HG03025 (cell line): ENCODE results near the gene ERC2.
A peak's percentile ranks its signal among the peaks of the same experiment; 100 is the strongest.
"Not testable (repeated sequence)": the region's sequence is repeated elsewhere in the genome, so short reads cannot be mapped to it uniquely, and the experiment has no call there.

Source experiments
- ATAC-seq: cut with Tn5 transposase; IDR thresholded peaks from one replicate; pipeline ENCODE4 v1.9.1; 2021; ENCODE audit warnings: mild to moderate bottlenecking, moderate library complexity; ENCODE audit not compliant: unreplicated experiment, low FRiP score

Gene ERC2

DNA sequence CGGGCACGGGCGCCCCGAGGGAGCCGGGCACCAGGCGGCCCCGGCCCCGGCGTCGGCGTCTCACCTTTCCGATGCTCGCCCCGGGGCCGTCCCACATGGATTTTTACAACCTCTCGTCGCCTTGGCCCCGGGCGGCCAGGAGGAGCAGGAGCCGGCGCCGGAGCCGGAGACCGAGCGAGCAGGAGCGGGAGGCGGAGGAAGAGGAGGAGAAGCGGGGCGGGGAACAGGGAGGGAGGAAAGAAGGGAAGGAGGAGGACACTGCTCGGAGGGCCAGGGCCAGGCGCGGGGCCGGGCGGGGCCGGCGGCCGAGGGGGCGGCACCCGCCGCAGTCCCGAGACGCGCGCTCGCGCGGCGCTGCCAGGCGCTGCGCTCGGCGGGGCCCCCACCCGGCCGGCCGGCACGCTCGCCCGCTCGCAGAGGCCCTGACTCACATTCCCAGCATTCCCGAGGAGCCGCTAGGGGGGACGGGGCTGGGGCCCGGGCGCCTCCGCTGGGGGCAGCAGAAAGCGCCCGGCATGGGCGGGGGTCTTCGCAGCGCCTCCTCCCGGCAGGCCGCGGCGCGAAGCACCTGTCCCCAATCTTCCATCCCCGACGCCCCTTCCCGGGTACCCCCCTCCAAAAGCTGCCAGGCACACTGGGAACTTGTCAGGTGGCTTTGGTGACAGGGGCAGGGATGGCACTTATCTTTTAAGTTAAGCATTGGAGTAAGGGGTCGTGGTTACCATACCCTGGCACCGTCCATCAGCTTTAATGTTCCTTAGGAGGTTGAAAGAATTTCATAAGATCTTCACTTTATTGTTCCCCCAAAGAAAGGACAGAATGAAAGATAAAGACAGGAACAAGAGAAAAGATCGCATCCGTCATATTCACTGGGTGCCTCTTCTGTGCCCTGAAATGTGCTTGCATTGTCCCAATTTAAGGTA lies at the start of gene ERC2:
TSS of gene ERC2 (minus strand) at position 284 of the 923 bp plus-strand sequence.
- no peak for ATAC-seq

DNA sequence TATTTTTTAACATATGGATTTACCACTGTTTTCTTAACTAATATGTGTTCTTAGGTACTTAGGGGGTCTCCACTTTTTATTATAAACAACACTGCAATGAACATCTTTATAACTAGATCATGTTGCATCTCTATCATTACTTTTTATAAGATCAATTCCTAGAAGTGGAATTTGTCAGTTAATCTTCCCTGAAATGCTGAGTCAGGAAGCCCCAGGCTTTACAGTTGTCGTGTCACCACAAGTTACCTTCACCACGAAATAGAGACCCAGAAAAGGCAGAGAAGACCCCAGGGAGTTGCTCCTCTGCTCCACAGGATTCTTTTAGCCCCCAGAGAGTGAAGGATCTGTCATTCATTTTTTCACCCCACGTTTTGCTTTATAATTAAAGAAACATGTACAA lies 34.5 kb upstream of the ERC2 start:
- no peak for ATAC-seq

DNA sequence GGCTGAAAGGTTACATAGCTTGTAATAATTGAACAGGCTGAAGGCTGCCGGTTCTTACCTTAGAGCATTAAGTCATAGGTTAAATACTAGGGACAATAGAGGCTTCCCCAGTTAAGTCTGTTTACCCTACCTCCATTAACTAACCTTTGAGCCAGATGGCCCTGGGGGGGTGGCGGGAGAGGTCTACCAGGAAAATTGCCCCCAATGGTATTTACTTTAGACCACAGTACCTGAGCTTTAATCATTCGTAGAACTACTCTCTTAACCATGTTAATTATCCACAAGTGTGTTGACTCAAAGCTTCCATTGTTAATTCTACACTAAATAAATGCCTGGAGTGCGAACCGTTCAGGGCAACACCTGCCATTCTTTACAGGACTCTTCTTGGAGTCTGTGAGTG lies 28.1 kb upstream of the ERC2 start:
- not testable (repeated sequence) for ATAC-seq

DNA sequence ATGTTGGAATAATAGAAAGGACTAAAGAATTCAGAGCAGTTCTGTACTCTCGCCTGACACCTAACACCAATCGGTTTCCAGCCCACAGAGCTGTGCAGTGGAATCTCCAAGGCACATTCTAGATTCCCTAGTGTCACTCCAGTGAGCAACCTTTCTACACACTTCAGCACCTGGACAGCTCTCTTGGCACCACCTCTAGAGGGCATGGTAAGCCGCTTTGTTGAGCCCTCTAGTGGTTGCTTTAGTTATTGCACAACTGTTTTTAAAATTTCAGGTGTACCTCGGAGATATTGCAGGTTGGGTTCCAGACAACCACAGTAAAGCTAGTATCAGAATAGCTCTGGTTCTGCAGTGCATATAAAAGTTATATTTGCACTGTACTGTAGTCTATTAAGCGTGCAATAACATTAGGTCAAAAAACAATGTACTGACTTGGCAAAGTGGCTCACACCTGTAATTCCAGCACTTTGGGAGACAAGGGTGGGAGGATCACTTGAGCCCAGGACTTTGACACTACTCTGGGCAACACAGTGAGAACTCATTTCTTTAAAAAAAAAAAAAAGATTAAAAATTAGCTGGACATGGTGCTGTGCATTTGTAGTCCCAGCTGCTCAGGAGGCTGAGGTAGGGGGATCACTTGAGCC lies 26.5 kb upstream of the ERC2 start:
- peak; percentile 86 for ATAC-seq

DNA sequence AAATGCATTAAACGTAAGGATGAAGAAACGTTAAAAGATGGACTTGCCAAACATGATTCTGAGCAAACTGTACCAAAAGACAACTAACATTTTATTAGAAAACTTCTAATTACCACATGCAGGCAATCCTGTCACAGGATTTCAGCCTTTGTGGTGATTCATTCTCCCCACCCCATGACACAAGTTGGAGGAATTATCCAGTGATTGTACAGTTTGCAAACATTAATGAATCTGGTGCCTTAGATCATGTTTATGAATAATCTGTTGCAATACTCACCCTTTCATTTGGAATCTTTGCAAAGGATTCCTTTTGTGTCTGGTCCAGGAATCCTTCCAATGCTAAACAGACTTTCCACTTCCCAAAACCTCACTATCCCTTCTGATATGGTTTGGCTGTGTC lies 23.3 kb upstream of the ERC2 start:
- no peak for ATAC-seq

DNA sequence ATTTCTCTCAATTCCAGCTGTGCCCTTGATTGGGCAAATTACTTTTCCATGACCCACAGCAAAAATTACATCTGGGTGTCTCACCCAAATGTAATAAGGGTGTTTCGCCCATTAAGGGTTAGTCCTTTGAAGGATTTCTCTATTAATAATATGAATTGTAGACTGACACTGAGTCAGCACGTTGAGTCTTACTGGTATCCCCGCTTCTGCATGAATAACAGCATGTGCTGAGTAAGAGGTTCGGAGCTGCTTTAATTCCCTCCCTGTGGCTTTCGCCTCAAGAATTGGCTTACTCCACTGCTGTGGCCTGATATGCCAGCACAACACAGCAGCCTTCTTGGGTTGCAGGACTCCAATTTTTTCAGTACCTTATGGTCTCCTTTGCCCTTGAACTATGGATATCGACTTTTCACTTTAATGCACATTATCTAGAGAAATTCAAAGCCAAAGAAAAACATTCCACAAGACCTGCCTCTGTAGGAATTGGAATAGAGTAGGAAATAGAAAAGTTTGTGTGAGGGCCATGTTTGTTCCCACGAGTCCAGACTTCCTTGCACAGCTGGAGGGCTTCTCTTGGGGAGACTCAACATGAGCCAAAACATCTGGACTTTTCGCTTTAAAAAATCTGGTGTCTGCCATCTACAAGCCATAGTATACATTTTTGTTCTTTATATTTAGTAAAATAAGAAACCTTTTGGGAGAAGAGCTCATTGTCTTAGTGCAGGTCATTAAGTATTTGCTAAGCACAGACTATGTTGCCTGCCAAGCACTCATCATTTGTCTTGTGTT lies 20.7 kb upstream of the ERC2 start:
- no peak for ATAC-seq

GRCh38 chr3:56484525-56485032 lies 16.3 kb upstream of the ERC2 start:
- ATAC-seq, result no peak

- ATAC-seq, result no peak
Observed at GRCh38 chr3:56484122-56484521, 15.9 kb upstream of the ERC2 start.

DNA sequence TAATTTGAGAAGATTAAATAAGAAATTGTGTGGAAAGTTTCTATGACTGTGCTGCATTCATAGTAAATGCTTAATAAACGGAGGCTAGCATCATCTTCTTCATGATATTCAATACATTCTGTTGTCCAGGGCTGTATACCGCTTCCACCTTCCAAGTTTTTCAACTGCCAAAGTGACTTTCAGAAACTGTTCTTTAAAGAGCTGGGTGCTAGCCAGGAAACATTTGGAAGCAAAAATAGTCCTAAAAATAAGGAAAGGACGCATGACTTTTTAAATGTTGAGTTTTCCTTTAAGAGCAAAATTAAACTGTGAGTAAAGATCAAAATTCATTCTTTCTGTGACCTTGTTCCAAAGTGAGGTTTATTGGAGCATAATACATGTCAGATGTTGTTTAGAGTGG lies 9.4 kb upstream of the ERC2 start:
- ATAC-seq, result no peak

- no peak for ATAC-seq
Observed at GRCh38 chr3:56476771-56477170, 8.5 kb upstream of the ERC2 start.

DNA sequence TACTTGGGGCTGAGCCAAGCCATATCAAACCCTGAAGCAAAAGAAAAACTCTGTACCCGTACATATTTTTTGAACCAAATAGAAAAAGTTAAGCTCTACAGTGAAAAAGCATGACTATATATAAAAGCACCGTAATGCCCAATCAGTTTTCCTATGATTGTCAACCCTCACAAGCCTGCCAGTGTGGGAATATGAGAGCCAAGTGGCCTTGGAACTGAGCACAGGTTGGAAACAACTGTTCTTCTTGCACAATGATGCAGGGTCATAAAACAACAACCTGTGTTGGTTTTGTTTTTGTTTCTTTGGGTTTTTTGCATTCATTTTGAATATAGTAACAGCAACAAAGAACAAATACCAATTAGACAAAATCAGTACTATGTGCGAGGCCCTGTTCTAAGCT lies 3.5 kb upstream of the ERC2 start:
- ATAC-seq, result no peak

DNA sequence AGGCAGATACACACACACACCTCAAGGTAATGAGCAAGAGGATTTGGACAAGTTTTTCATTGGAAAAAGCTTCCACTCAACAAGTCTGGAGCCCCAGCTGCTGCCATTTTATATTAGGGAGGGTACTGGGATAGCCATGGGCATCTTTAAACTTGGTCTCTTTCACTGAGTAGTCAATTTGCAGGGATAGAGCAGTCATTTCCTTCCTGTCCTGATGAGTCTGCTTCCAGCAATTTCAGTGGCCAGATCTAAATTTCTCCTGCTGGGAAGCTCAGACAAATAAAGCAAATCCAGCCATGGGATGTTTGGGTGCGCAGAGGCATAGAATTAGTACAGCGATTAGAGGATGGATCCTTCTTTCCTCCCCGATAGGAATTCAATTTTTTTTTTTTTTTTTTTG lies 874 bp upstream of the ERC2 start:
- ATAC-seq, result no peak

GRCh38 chr3:56467801-56468183 lies 475 bp downstream of the ERC2 start:
- no peak for ATAC-seq

DNA sequence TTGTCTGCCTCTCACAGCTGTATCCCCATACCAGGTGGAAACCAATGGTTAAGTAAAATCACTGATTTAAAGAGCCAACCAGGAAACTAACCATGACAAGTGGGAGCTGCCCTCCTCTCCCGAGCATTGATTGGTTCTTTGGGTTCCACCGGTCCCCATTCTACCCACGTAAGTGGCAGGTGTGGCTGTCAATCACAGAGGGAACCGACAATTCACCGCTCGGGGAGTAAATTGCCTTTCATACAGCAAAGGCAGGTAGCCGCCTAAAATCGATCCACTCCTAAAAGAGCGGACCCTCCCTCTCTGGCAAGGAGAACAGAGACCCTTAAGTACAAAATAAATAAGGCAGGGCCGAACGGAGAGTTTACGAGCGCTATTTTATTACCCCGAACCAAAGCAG lies 1.2 kb downstream of the ERC2 start:
- no peak for ATAC-seq

- ATAC-seq, result no peak
Observed at GRCh38 chr3:56459719-56460118, 8.5 kb downstream of the ERC2 start.

DNA sequence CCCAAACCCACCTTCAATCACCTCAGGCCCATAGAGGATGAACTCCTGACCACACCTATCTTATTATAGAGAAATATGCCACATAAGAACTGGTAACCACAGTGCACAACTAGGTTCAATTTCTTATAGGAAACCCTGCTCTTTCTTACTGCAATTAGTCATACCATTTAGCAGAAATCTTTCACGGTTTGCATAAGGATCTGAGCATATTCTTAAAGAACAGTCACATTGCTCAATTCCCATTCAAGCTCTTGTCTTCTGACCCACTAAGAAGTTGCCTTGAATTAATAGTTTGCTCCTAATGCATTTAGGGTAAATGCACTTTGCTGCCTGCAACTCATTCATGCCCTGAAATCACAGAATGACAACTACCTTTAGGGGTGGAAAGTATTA lies 9.2 kb downstream of the ERC2 start:
- no peak for ATAC-seq

GRCh38 chr3:56458496-56459103 lies 9.7 kb downstream of the ERC2 start:
- ATAC-seq, result no peak

GRCh38 chr3:56456117-56456516 lies 12.2 kb downstream of the ERC2 start:
- ATAC-seq, result no peak

- ATAC-seq, result no peak
Observed at GRCh38 chr3:56453011-56453410, 15.3 kb downstream of the ERC2 start.

DNA sequence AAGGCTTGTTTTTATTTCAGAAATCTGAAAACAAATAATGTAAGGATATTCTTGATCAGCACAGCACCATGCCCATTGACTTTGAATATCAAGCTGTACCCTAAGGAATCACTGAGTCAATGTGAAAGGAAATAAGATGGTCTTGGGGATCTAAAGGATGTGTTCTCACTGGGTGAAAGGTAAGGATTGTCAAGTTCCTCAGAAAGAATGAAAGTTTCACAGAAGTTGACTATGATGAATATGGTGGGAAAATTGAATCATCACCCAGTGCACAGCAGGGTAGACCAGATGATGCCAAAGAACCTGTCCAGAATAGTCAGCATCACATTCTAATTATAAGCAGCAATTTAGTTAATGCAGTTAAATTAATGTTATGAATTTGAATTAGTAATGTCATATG lies 16.2 kb downstream of the ERC2 start:
- ATAC-seq, result no peak

- ATAC-seq, result no peak
Observed at GRCh38 chr3:56443372-56443771, 24.9 kb downstream of the ERC2 start.
